HepG2 (cell line): ENCODE data around the gene CDK18. TPM values are rescaled to one million over a fixed set of nuclear protein-coding genes. Genes with fewer than 3 reads are reported as not detected.

Source experiments
- ARNTL ChIP-seq: sonication (generic); formaldehyde crosslinking; IDR thresholded peaks from 2 replicates; pipeline ENCODE4 v1.4.0; 2020; ENCODE audit warnings: mild to moderate bottlenecking, missing genetic modification reagents
- CEBPG ChIP-seq: IDR thresholded peaks from 2 replicates; pipeline ENCODE4 v1.6.1; 2016
- EEA1 ChIP-seq: sonication (generic); formaldehyde crosslinking; IDR thresholded peaks from 2 replicates; pipeline ENCODE4 v1.5.1; 2020; ENCODE audit warnings: mild to moderate bottlenecking, missing genetic modification reagents, borderline replicate concordance
- MIER3 ChIP-seq: IDR thresholded peaks from 2 replicates; pipeline ENCODE4 v1.6.1; 2016; ENCODE audit warnings: missing compliant biosample characterization, borderline replicate concordance
- MXI1 ChIP-seq: IDR thresholded peaks from 3 replicates; pipeline ENCODE4 v1.6.1; 2012; ENCODE audit warnings: low read depth, low read length, inconsistent platforms, borderline replicate concordance
- SOX6 ChIP-seq, 2 experiments: fragments of 450-650 bp in 1 of 2; sonication (generic) in 1 of 2; formaldehyde crosslinking in 1 of 2; IDR thresholded peaks; 2 replicates each; pipeline versions ENCODE4 v1.4.0 to v1.6.1; 2017 to 2020; ENCODE audit warnings: antibody characterized with exemption in 1 of 2, mild to moderate bottlenecking in 1 of 2, missing genetic modification reagents in 1 of 2
- ZBTB42 ChIP-seq: sonication (generic); formaldehyde crosslinking; IDR thresholded peaks from 2 replicates; pipeline ENCODE4 v1.5.0; 2020; ENCODE audit warnings: mild to moderate bottlenecking, missing genetic modification reagents
- ZNF121 ChIP-seq: sonication (generic); formaldehyde crosslinking; IDR thresholded peaks from 2 replicates; pipeline ENCODE4 v1.5.0; 2020; ENCODE audit warnings: mild to moderate bottlenecking, missing genetic modification reagents
- ZNF24 ChIP-seq: fragments of 450-650 bp; IDR thresholded peaks from 2 replicates; pipeline ENCODE4 v1.6.1; 2017; ENCODE audit warnings: antibody characterized with exemption, mild to moderate bottlenecking
- ZNF501 ChIP-seq: sonication (generic); formaldehyde crosslinking; IDR thresholded peaks from 2 replicates; pipeline ENCODE4 v1.5.1; 2020; ENCODE audit warnings: mild to moderate bottlenecking, moderate library complexity, missing genetic modification reagents
- ZNF678 ChIP-seq: sonication (generic); formaldehyde crosslinking; IDR thresholded peaks from 2 replicates; pipeline ENCODE4 v1.4.0; 2020; ENCODE audit warnings: mild to moderate bottlenecking, missing genetic modification reagents
- ZNF746 ChIP-seq: sonication (generic); formaldehyde crosslinking; IDR thresholded peaks from 2 replicates; pipeline ENCODE4 v1.8.0; 2022; ENCODE audit warnings: mild to moderate bottlenecking, missing genetic modification reagents
- ZXDC ChIP-seq: sonication (generic); formaldehyde crosslinking; IDR thresholded peaks from 2 replicates; pipeline ENCODE4 v1.5.0; 2020; ENCODE audit warnings: mild to moderate bottlenecking, missing genetic modification reagents
- polyA plus RNA-seq, 8 experiments: library from polyadenylated mRNA; depleted of rRNA in 3 of 8; stranded (reverse) in 7 of 8; unstranded in 1 of 8; fragments of >200 nt; fragmentation: Illumina TruSeq in 4 of 8; extraction: Trizol in 4 of 8; gene quantifications; 2 replicates each; pipeline versions ENCODE4 v1.2.1 to v1.2.3, GENCODE V29; 2011 to 2016; ENCODE audit warnings: low read depth in 4 of 8, missing spikeins in 1 of 8, mixed read lengths in 1 of 8; ENCODE audit not compliant: insufficient read depth in 1 of 8
- total RNA-seq, 5 experiments: library from RNA; depleted of rRNA; stranded (reverse); fragments of >200 nt; fragmentation: Illumina TruSeq; extraction: Trizol; gene quantifications; 2 replicates each; pipeline ENCODE4 v1.2.3, GENCODE V29; 2016; ENCODE audit warnings: low read depth in 1 of 5
- TF ChIP-seq, protein P1 (sequence below): sonication (generic); formaldehyde crosslinking; IDR thresholded peaks from 2 replicates; pipeline ENCODE4 v1.8.1; 2023; ENCODE audit warnings: missing genetic modification reagents, inconsistent platforms, borderline replicate concordance
- TF ChIP-seq, protein P2 (sequence below): sonication (generic); formaldehyde crosslinking; IDR thresholded peaks from 2 replicates; pipeline ENCODE4 v1.4.0; 2020; ENCODE audit warnings: missing genetic modification reagents, borderline replicate concordance
- TF ChIP-seq, protein P3 (sequence below): sonication (generic); formaldehyde crosslinking; IDR thresholded peaks from 2 replicates; pipeline ENCODE4 v1.4.0; 2020; ENCODE audit warnings: missing genetic modification reagents

CDK18 gene
- total and polyA plus RNA-seq, 2 of the 13 experiments (the other 11 are each of a cell fraction or from before 2014, with no cell fraction given): 6.4 to 38.8 TPM

DNA sequence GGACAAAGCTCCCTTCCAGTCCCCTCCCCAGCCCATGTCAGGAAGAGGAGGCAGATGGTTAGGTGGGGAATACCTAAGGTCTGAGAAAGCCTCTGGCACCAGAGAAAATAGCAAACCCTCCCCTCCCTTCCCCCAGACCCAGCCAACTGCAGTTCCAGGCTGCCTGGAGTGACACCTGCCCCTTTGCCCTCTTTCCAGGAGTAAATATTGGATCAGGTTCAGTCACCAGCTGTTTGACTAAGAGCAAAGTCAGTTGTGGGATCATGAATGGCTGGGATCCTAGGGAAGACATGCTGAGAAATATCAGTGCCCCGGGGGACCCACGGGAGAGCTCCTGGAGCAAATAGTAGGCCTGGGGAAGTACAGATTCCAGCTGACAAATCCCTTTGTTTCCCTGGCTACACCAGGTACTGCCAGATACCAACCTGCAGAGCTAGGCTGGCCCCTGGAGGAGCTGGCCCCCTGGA, 12.2 kb upstream of the CDK18 start (continued):
- TF ChIP-seq ZNF121 (CRISPR knock-in tag) (no peak), EEA1 (CRISPR knock-in tag) (no peak), MXI1 (peak; percentile 29; the same call in 1 of the 3 replicates), ARNTL (peak; percentile 80), ZNF24 (no peak), SOX6 (IDR thresholded peaks at IDR 0.05) (no peak), SOX6 (CRISPR knock-in tag; IDR thresholded peaks at IDR 0.05) (peak; percentile 48; the same call in 1 of the 2 replicates), ZNF678 (no peak), CEBPG (peak; percentile 37; the same call in 1 of the 2 replicates), ZNF746 (CRISPR knock-in tag) (peak; percentile 90), MIER3 (peak; percentile 88; the same call in 1 of the 2 replicates), ZXDC (no peak), ZNF501 (CRISPR knock-in tag) (no peak; the same call in 1 of the 2 replicates), ZBTB42 (0 out of 2 replicates have a peak, but pooled peaks have one; percentile 63)
- TF ChIP-seq, protein P1, sequence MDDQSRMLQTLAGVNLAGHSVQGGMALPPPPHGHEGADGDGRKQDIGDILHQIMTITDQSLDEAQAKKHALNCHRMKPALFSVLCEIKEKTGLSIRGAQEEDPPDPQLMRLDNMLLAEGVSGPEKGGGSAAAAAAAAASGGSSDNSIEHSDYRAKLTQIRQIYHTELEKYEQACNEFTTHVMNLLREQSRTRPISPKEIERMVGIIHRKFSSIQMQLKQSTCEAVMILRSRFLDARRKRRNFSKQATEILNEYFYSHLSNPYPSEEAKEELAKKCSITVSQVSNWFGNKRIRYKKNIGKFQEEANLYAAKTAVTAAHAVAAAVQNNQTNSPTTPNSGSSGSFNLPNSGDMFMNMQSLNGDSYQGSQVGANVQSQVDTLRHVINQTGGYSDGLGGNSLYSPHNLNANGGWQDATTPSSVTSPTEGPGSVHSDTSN: no peak
- TF ChIP-seq, protein P2, sequence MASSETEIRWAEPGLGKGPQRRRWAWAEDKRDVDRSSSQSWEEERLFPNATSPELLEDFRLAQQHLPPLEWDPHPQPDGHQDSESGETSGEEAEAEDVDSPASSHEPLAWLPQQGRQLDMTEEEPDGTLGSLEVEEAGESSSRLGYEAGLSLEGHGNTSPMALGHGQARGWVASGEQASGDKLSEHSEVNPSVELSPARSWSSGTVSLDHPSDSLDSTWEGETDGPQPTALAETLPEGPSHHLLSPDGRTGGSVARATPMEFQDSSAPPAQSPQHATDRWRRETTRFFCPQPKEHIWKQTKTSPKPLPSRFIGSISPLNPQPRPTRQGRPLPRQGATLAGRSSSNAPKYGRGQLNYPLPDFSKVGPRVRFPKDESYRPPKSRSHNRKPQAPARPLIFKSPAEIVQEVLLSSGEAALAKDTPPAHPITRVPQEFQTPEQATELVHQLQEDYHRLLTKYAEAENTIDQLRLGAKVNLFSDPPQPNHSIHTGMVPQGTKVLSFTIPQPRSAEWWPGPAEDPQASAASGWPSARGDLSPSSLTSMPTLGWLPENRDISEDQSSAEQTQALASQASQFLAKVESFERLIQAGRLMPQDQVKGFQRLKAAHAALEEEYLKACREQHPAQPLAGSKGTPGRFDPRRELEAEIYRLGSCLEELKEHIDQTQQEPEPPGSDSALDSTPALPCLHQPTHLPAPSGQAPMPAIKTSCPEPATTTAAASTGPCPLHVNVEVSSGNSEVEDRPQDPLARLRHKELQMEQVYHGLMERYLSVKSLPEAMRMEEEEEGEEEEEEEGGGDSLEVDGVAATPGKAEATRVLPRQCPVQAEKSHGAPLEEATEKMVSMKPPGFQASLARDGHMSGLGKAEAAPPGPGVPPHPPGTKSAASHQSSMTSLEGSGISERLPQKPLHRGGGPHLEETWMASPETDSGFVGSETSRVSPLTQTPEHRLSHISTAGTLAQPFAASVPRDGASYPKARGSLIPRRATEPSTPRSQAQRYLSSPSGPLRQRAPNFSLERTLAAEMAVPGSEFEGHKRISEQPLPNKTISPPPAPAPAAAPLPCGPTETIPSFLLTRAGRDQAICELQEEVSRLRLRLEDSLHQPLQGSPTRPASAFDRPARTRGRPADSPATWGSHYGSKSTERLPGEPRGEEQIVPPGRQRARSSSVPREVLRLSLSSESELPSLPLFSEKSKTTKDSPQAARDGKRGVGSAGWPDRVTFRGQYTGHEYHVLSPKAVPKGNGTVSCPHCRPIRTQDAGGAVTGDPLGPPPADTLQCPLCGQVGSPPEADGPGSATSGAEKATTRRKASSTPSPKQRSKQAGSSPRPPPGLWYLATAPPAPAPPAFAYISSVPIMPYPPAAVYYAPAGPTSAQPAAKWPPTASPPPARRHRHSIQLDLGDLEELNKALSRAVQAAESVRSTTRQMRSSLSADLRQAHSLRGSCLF (CRISPR knock-in tag): no peak
- TF ChIP-seq, protein P3, sequence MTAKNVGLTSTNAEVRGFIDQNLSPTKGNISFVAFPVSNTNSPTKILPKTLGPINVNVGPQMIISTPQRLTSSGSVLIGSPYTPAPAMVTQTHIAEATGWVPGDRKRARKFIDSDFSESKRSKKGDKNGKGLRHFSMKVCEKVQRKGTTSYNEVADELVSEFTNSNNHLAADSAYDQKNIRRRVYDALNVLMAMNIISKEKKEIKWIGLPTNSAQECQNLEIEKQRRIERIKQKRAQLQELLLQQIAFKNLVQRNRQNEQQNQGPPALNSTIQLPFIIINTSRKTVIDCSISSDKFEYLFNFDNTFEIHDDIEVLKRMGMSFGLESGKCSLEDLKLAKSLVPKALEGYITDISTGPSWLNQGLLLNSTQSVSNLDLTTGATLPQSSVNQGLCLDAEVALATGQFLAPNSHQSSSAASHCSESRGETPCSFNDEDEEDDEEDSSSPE (CRISPR knock-in tag): no peak
